ENCODE results near the gene INSYN2A.

Gene INSYN2A

GRCh38 chr10:127227663-127228062 lies 31.3 kb upstream of the INSYN2A start:
- Histone ChIP-seq H3K9me3 (ENCODE audit: low read depth, low read length) (no peaks in the 10 kb centered on the region), H3K36me3 (ENCODE audit: insufficient read depth, low read length) (no peaks in the 10 kb centered on the region), H3K27ac (no peak overlapping the region), H3K9ac (ENCODE audit: insufficient read length) (no peak overlapping the region), H3K4me3 (no peak overlapping the region)
- no peak for DNase-seq (ENCODE audit: low read depth, low spot score)
- no peak for TF ChIP-seq EZH2 (IDR thresholded peaks at IDR 0.05)
- no peak for TF ChIP-seq FOXP2 (optimal IDR thresholded peaks at IDR 0.05; ENCODE audit: control extremely low read depth, extremely low read length, insufficient read depth)
- TF ChIP-seq POLR2AphosphoS5 (IDR thresholded peaks at IDR 0.05; ENCODE audit: borderline replicate concordance, low read depth, low read length) = no peak

- no peak for TF ChIP-seq FOXP2 (optimal IDR thresholded peaks at IDR 0.05; ENCODE audit: control extremely low read depth, extremely low read length, insufficient read depth)
- no peak for TF ChIP-seq EZH2 (IDR thresholded peaks at IDR 0.05)
- no peak for TF ChIP-seq POLR2AphosphoS5 (IDR thresholded peaks at IDR 0.05; ENCODE audit: borderline replicate concordance, low read depth, low read length)
- H3K4me3 ChIP-seq = no peak overlapping the region
- no peak overlapping the region for H3K27ac ChIP-seq
- DNase-seq (ENCODE audit: low read depth, low spot score) = no peak
- no peaks in the 10 kb centered on the region for H3K9me3 ChIP-seq (ENCODE audit: low read depth, low read length)
- no peaks in the 10 kb centered on the region for H3K36me3 ChIP-seq (ENCODE audit: insufficient read depth, low read length)
- no peak overlapping the region for H3K9ac ChIP-seq (ENCODE audit: insufficient read length)
Observed at GRCh38 chr10:127227027-127227426, 30.6 kb upstream of the INSYN2A start.

GRCh38 chr10:127221281-127221680 lies 24.9 kb upstream of the INSYN2A start:
- Histone ChIP-seq H3K27ac (no peak overlapping the region), H3K36me3 (ENCODE audit: insufficient read depth, low read length) (no peaks in the 10 kb centered on the region), H3K4me3 (no peak overlapping the region), H3K9me3 (ENCODE audit: low read depth, low read length) (no peaks in the 10 kb centered on the region), H3K9ac (ENCODE audit: insufficient read length) (no peak overlapping the region)
- TF ChIP-seq POLR2AphosphoS5 (IDR thresholded peaks at IDR 0.05; ENCODE audit: borderline replicate concordance, low read depth, low read length) (no peak), FOXP2 (optimal IDR thresholded peaks at IDR 0.05; ENCODE audit: control extremely low read depth, extremely low read length, insufficient read depth) (no peak), EZH2 (IDR thresholded peaks at IDR 0.05) (no peak)
- DNase-seq (ENCODE audit: low read depth, low spot score) = no peak

GRCh38 chr10:127218658-127219057 lies 22.3 kb upstream of the INSYN2A start:
- H3K36me3 ChIP-seq (ENCODE audit: insufficient read depth, low read length) = no peaks in the 10 kb centered on the region
- H3K4me3 ChIP-seq = no peak overlapping the region
- H3K27ac ChIP-seq = no peak overlapping the region
- no peak for TF ChIP-seq POLR2AphosphoS5 (IDR thresholded peaks at IDR 0.05; ENCODE audit: borderline replicate concordance, low read depth, low read length)
- TF ChIP-seq EZH2 (IDR thresholded peaks at IDR 0.05) = no peak
- no peak for TF ChIP-seq FOXP2 (optimal IDR thresholded peaks at IDR 0.05; ENCODE audit: control extremely low read depth, extremely low read length, insufficient read depth)
- no peak overlapping the region for H3K9ac ChIP-seq (ENCODE audit: insufficient read length)
- H3K9me3 ChIP-seq (ENCODE audit: low read depth, low read length) = no peaks in the 10 kb centered on the region
- no peak for DNase-seq (ENCODE audit: low read depth, low spot score)

- no peak overlapping the region for H3K4me3 ChIP-seq
- no peak for DNase-seq (ENCODE audit: low read depth, low spot score)
- H3K36me3 ChIP-seq (ENCODE audit: insufficient read depth, low read length) = no peaks in the 10 kb centered on the region
- no peak for TF ChIP-seq POLR2AphosphoS5 (IDR thresholded peaks at IDR 0.05; ENCODE audit: borderline replicate concordance, low read depth, low read length)
- TF ChIP-seq FOXP2 (optimal IDR thresholded peaks at IDR 0.05; ENCODE audit: control extremely low read depth, extremely low read length, insufficient read depth) = no peak
- TF ChIP-seq EZH2 (IDR thresholded peaks at IDR 0.05) = no peak
- no peak overlapping the region for H3K27ac ChIP-seq
- H3K9me3 ChIP-seq (ENCODE audit: low read depth, low read length) = no peaks in the 10 kb centered on the region
- no peak overlapping the region for H3K9ac ChIP-seq (ENCODE audit: insufficient read length)
Observed at GRCh38 chr10:127216786-127217185, 20.4 kb upstream of the INSYN2A start.

GRCh38 chr10:127216274-127216673 lies 19.9 kb upstream of the INSYN2A start:
- H3K4me3 ChIP-seq = no peak overlapping the region
- no peaks in the 10 kb centered on the region for H3K9me3 ChIP-seq (ENCODE audit: low read depth, low read length)
- H3K36me3 ChIP-seq (ENCODE audit: insufficient read depth, low read length) = no peaks in the 10 kb centered on the region
- H3K9ac ChIP-seq (ENCODE audit: insufficient read length) = no peak overlapping the region
- TF ChIP-seq FOXP2 (optimal IDR thresholded peaks at IDR 0.05; ENCODE audit: control extremely low read depth, extremely low read length, insufficient read depth) = no peak
- no peak for TF ChIP-seq EZH2 (IDR thresholded peaks at IDR 0.05)
- TF ChIP-seq POLR2AphosphoS5 (IDR thresholded peaks at IDR 0.05; ENCODE audit: borderline replicate concordance, low read depth, low read length) = no peak
- H3K27ac ChIP-seq = no peak overlapping the region
- no peak for DNase-seq (ENCODE audit: low read depth, low spot score)

GRCh38 chr10:127215866-127216265 lies 19.5 kb upstream of the INSYN2A start:
- no peak overlapping the region for H3K9ac ChIP-seq (ENCODE audit: insufficient read length)
- no peaks in the 10 kb centered on the region for H3K36me3 ChIP-seq (ENCODE audit: insufficient read depth, low read length)
- no peak for TF ChIP-seq FOXP2 (optimal IDR thresholded peaks at IDR 0.05; ENCODE audit: control extremely low read depth, extremely low read length, insufficient read depth)
- no peak for TF ChIP-seq EZH2 (IDR thresholded peaks at IDR 0.05)
- no peak for TF ChIP-seq POLR2AphosphoS5 (IDR thresholded peaks at IDR 0.05; ENCODE audit: borderline replicate concordance, low read depth, low read length)
- no peaks in the 10 kb centered on the region for H3K9me3 ChIP-seq (ENCODE audit: low read depth, low read length)
- H3K4me3 ChIP-seq = no peak overlapping the region
- DNase-seq (ENCODE audit: low read depth, low spot score) = no peak
- H3K27ac ChIP-seq = no peak overlapping the region

GRCh38 chr10:127210936-127211466 lies 14.6 kb upstream of the INSYN2A start:
- Histone ChIP-seq H3K4me3 (no peak overlapping the region), H3K27ac (no peak overlapping the region), H3K9ac (ENCODE audit: insufficient read length) (no peak overlapping the region), H3K9me3 (ENCODE audit: low read depth, low read length) (no peaks in the 10 kb centered on the region), H3K36me3 (ENCODE audit: insufficient read depth, low read length) (no peaks in the 10 kb centered on the region)
- TF ChIP-seq POLR2AphosphoS5 (IDR thresholded peaks at IDR 0.05; ENCODE audit: borderline replicate concordance, low read depth, low read length) = no peak
- no peak for TF ChIP-seq FOXP2 (optimal IDR thresholded peaks at IDR 0.05; ENCODE audit: control extremely low read depth, extremely low read length, insufficient read depth)
- no peak for TF ChIP-seq EZH2 (IDR thresholded peaks at IDR 0.05)
- DNase-seq (ENCODE audit: low read depth, low spot score) = no peak

- H3K9ac ChIP-seq (ENCODE audit: insufficient read length) = no peak overlapping the region
- TF ChIP-seq POLR2AphosphoS5 (IDR thresholded peaks at IDR 0.05; ENCODE audit: borderline replicate concordance, low read depth, low read length) = no peak
- TF ChIP-seq FOXP2 (optimal IDR thresholded peaks at IDR 0.05; ENCODE audit: control extremely low read depth, extremely low read length, insufficient read depth) = no peak
- no peak for TF ChIP-seq EZH2 (IDR thresholded peaks at IDR 0.05)
- no peaks in the 10 kb centered on the region for H3K9me3 ChIP-seq (ENCODE audit: low read depth, low read length)
- H3K27ac ChIP-seq = no peak overlapping the region
- H3K36me3 ChIP-seq (ENCODE audit: insufficient read depth, low read length) = no peaks in the 10 kb centered on the region
- DNase-seq (ENCODE audit: low read depth, low spot score) = no peak
- H3K4me3 ChIP-seq = no peak overlapping the region
Observed at GRCh38 chr10:127207081-127207480, 10.7 kb upstream of the INSYN2A start.

Measured in SK-N-MC (cell line).